ENCODE data around the gene TNNT2. TPM values are rescaled to one million over a fixed set of nuclear protein-coding genes. Genes with fewer than 3 reads are reported as not detected.

TNNT2 gene
- total and polyA plus RNA-seq, 2 of the 13 experiments (the other 11 are each of a cell fraction or from before 2014, with no cell fraction given), result 0.20 to 0.63 TPM

DNA sequence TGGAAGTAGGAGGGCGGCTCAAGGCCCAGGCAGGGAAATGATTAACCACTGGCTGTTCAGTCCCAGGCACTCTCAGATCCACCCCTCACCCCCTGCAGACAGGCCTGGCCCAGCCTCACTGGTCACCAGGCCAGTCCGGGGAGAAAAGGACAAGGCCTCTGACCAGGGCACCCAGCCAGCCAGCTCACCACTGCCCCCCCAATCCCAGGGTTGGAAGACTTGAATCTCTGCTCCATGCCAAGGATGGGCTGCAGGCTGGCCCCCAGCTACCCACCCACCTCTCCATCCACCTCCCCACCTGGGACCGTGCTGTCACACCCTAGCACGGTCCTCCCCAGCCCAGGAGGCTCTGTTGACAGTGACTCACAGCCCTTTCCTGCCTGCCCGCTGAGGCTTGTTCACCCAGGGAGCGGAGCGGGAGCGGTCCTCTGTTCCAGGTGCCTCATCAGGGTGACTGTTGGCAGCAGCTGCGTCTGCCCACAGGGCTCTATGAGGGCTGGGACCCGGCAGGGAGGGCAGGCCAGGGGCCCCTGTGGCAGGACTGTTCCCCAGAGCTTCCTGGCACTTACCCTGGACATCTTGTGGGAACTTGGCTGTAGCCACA, 19.5 kb upstream of the TNNT2 start (continued):
- TF ChIP-seq ZFP1 (CRISPR knock-in tag; IDR thresholded peaks at IDR 0.05) (no peak), NR3C1 (CRISPR knock-in tag; IDR thresholded peaks at IDR 0.05) (no peak), ZNF564 (CRISPR knock-in tag; IDR thresholded peaks at IDR 0.05) (no peak; the same call in 1 of the 2 replicates), THAP11 (CRISPR knock-in tag; IDR thresholded peaks at IDR 0.05) (no peak; the same call in 1 of the 2 replicates), TMF1 (CRISPR knock-in tag; IDR thresholded peaks at IDR 0.05; ENCODE audit: low read depth) (no peak), SAP130 (CRISPR knock-in tag; IDR thresholded peaks at IDR 0.05; ENCODE audit: low read depth) (peak; percentile 79), SALL1 (CRISPR knock-in tag; IDR thresholded peaks at IDR 0.05) (peak; percentile 47), ZSCAN12 (CRISPR knock-in tag; IDR thresholded peaks at IDR 0.05) (no peak), ARNT (IDR thresholded peaks at IDR 0.05) (no peak), NAIF1 (CRISPR knock-in tag; IDR thresholded peaks at IDR 0.05; ENCODE audit: borderline replicate concordance) (no peak), ZNF264 (CRISPR knock-in tag; IDR thresholded peaks at IDR 0.05) (no peak), MAFG (CRISPR knock-in tag; IDR thresholded peaks at IDR 0.05) (no peak), ATF1 (CRISPR knock-in tag; IDR thresholded peaks at IDR 0.05) (no peak), ZNF121 (CRISPR knock-in tag; IDR thresholded peaks at IDR 0.05) (peak; percentile 94), ZNF232 (CRISPR knock-in tag; IDR thresholded peaks at IDR 0.05; ENCODE audit: borderline replicate concordance) (no peak; the same call in 1 of the 2 replicates), CEBPB (IDR thresholded peaks at IDR 0.05; ENCODE audit: borderline replicate concordance, low read depth, low read length) (no peak), ZNF337 (CRISPR knock-in tag; IDR thresholded peaks at IDR 0.05; ENCODE audit: borderline replicate concordance, low read depth) (no peak), ZMAT3 (CRISPR knock-in tag; conservative IDR thresholded peaks at IDR 0.05) (peak; percentile 48; the same call in 1 of the 2 replicates)
- TF ChIP-seq, protein P1, sequence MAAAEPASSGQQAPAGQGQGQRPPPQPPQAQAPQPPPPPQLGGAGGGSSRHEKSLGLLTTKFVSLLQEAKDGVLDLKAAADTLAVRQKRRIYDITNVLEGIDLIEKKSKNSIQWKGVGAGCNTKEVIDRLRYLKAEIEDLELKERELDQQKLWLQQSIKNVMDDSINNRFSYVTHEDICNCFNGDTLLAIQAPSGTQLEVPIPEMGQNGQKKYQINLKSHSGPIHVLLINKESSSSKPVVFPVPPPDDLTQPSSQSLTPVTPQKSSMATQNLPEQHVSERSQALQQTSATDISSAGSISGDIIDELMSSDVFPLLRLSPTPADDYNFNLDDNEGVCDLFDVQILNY (CRISPR knock-in tag; conservative IDR thresholded peaks at IDR 0.05), result no peak
- TF ChIP-seq, protein P2, sequence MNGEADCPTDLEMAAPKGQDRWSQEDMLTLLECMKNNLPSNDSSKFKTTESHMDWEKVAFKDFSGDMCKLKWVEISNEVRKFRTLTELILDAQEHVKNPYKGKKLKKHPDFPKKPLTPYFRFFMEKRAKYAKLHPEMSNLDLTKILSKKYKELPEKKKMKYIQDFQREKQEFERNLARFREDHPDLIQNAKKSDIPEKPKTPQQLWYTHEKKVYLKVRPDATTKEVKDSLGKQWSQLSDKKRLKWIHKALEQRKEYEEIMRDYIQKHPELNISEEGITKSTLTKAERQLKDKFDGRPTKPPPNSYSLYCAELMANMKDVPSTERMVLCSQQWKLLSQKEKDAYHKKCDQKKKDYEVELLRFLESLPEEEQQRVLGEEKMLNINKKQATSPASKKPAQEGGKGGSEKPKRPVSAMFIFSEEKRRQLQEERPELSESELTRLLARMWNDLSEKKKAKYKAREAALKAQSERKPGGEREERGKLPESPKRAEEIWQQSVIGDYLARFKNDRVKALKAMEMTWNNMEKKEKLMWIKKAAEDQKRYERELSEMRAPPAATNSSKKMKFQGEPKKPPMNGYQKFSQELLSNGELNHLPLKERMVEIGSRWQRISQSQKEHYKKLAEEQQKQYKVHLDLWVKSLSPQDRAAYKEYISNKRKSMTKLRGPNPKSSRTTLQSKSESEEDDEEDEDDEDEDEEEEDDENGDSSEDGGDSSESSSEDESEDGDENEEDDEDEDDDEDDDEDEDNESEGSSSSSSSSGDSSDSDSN (CRISPR knock-in tag; IDR thresholded peaks at IDR 0.05), result peak; percentile 91
- TF ChIP-seq, protein P3, sequence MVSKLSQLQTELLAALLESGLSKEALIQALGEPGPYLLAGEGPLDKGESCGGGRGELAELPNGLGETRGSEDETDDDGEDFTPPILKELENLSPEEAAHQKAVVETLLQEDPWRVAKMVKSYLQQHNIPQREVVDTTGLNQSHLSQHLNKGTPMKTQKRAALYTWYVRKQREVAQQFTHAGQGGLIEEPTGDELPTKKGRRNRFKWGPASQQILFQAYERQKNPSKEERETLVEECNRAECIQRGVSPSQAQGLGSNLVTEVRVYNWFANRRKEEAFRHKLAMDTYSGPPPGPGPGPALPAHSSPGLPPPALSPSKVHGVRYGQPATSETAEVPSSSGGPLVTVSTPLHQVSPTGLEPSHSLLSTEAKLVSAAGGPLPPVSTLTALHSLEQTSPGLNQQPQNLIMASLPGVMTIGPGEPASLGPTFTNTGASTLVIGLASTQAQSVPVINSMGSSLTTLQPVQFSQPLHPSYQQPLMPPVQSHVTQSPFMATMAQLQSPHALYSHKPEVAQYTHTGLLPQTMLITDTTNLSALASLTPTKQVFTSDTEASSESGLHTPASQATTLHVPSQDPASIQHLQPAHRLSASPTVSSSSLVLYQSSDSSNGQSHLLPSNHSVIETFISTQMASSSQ (IDR thresholded peaks at IDR 0.05; ENCODE audit: low read depth), result peak; percentile 88
- TF ChIP-seq, protein P3 (CRISPR knock-in tag; IDR thresholded peaks at IDR 0.05; ENCODE audit: borderline replicate concordance), result peak; percentile 95
- TF ChIP-seq, protein P4, sequence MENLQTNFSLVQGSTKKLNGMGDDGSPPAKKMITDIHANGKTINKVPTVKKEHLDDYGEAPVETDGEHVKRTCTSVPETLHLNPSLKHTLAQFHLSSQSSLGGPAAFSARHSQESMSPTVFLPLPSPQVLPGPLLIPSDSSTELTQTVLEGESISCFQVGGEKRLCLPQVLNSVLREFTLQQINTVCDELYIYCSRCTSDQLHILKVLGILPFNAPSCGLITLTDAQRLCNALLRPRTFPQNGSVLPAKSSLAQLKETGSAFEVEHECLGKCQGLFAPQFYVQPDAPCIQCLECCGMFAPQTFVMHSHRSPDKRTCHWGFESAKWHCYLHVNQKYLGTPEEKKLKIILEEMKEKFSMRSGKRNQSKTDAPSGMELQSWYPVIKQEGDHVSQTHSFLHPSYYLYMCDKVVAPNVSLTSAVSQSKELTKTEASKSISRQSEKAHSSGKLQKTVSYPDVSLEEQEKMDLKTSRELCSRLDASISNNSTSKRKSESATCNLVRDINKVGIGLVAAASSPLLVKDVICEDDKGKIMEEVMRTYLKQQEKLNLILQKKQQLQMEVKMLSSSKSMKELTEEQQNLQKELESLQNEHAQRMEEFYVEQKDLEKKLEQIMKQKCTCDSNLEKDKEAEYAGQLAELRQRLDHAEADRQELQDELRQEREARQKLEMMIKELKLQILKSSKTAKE (CRISPR knock-in tag; IDR thresholded peaks at IDR 0.05; ENCODE audit: borderline replicate concordance), result peak; percentile 31; the same call in 1 of the 2 replicates
